Breast epithelium (tissue), 4 donors: ENCODE data around the gene SPOCK1. TPM values are rescaled to one million over a fixed set of nuclear protein-coding genes. Genes with fewer than 3 reads are reported as not detected.

ENCODE experiments used
- DNase-seq, 2 donors: peaks; one replicate each; pipeline ENCODE4 v3.0.0-alpha.2; 2019; ENCODE audit warnings: low spot score in 2 of 2
- H3K27ac ChIP-seq, 2 donors: fragments of 200-600 bp; sonication (generic) in 1 of 2; one replicate each; pipeline ENCODE4 v1.5.1; 2016 to 2019; ENCODE audit warnings: mild to moderate bottlenecking in 1 of 2
- H3K27me3 ChIP-seq, 2 donors: fragments of 200-600 bp; sonication (generic) in 1 of 2; one replicate each; pipeline versions ENCODE4 v1.5.1 to v1.6.0; 2017 to 2019; ENCODE audit warnings: control low read depth in 1 of 2, mild to moderate bottlenecking in 1 of 2
- H3K36me3 ChIP-seq: fragments of 200-600 bp; one replicate; pipeline ENCODE4 v1.5.1; 2019
- H3K4me1 ChIP-seq, 2 donors: fragments of 200-600 bp; sonication (generic); one replicate each; pipeline ENCODE4 v1.5.1; 2016 to 2019; ENCODE audit warnings: control low read depth in 1 of 2
- H3K4me3 ChIP-seq, 3 donors: fragments of 200-600 bp; sonication (generic); 1 replicate in 2 of 3; 2 replicates in 1 of 3; pipeline ENCODE4 v1.5.1; 2016 to 2019; ENCODE audit warnings: mild to moderate bottlenecking in 3 of 3, moderate library complexity in 2 of 3
- H3K9me3 ChIP-seq, 2 donors: fragments of 200-600 bp; sonication (generic) in 1 of 2; one replicate each; pipeline ENCODE4 v1.5.1; 2016 to 2019; ENCODE audit warnings: control low read depth in 1 of 2
- CTCF ChIP-seq, 3 donors: fragments of 450-650 bp; IDR thresholded peaks; one replicate each; pipeline ENCODE4 v1.5.1; 2016 to 2017; ENCODE audit warnings: antibody characterized with exemption in 3 of 3, mild to moderate bottlenecking in 3 of 3, moderate library complexity in 3 of 3
- POLR2A ChIP-seq: fragments of 450-650 bp; IDR thresholded peaks from one replicate; pipeline ENCODE4 v1.6.1; 2016; ENCODE audit warnings: antibody characterized with exemption, mild to moderate bottlenecking, moderate library complexity
- POLR2AphosphoS5 ChIP-seq, 3 donors: sonication (generic); formaldehyde crosslinking; IDR thresholded peaks; one replicate each; pipeline ENCODE4 v1.6.1; 2017; ENCODE audit warnings: antibody characterized with exemption in 3 of 3
- intact Hi-C: fragments of 100-400 bp; cut with DNase I; formaldehyde crosslinking; loops from one replicate; pipeline ENCODE4 v1.15.1; 2023; ENCODE audit warnings: low total_unique reads
- total RNA-seq, 3 donors: library from RNA; depleted of rRNA; stranded (reverse); fragments of >200 nt; gene quantifications; one replicate each; pipeline ENCODE4 v1.1.0, GENCODE V29; 2016

The SPOCK1 gene
- total RNA-seq, 3 donors from 2014 or later = 14.5 to 52.0 (median 24.3) TPM

DNA sequence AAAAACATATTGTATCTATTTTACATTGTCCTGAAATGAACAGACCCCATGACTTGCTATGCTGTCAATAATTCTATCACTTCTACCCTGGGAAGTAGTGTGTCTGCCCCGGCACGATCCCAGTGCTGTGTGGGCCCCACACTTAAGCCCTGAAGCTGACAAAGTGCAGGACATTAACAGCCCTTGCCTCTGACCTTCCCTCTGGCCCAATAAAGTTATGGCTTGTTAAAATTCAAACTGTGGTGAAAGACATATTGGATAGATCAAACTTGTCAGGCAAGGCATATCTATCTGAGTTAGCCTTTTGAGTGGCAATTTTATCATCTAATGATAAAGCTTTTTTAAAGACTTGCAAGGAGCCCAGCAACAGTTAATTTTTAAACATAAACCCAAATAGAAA is 229.2 kb downstream of the SPOCK1 start:
- intact Hi-C loops = no loop called here
- H3K4me1 ChIP-seq = no peaks in the 10 kb centered on the region
- DNase-seq = no peak

DNA sequence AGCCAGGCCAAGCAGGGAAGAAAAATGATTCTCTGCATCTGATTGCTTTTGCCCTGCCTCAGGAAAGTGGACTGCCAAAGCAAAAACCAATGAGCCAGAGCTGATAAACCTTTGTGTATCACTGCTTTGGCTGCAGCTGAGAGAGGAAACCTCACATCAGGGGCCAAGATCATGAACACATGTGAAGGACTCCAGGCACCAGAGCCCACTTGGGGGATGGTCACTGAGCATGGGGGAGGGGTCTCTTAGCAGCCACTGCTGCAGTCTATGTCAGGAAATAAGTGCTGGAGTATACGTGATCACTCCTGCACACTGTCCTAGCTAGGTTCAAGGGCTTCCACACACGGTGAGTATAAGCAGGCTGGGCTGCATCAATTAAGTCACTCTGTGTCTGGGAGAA is 229.9 kb downstream of the SPOCK1 start:
- Histone ChIP-seq H3K36me3 (no peaks in the 10 kb centered on the region), H3K4me3 (no peak overlapping the region), H3K4me1 (no peaks in the 10 kb centered on the region), H3K27ac (no peak overlapping the region), H3K9me3 (no peaks in the 10 kb centered on the region), H3K27me3 (no peaks in the 10 kb centered on the region)
- intact Hi-C loops = no loop called here
- TF ChIP-seq CTCF (IDR thresholded peaks at IDR 0.05) (no peak), POLR2AphosphoS5 (IDR thresholded peaks at IDR 0.05) (no peak), POLR2A (no peak)
- no peak for DNase-seq

More for the DNA sequence above, 229.2 kb downstream of the SPOCK1 start:
- Histone ChIP-seq H3K27me3 (no peaks in the 10 kb centered on the region), H3K36me3 (no peaks in the 10 kb centered on the region), H3K4me3 (no peak overlapping the region), H3K27ac (no peak overlapping the region), H3K9me3 (no peaks in the 10 kb centered on the region)
- TF ChIP-seq CTCF (IDR thresholded peaks at IDR 0.05) = no peak
- no peak for TF ChIP-seq POLR2A
- TF ChIP-seq POLR2AphosphoS5 (IDR thresholded peaks at IDR 0.05) = no peak

GRCh38 chr5:137268646-137269045 is 230.5 kb downstream of the SPOCK1 start:
- TF ChIP-seq CTCF (IDR thresholded peaks at IDR 0.05) (no peak), POLR2AphosphoS5 (IDR thresholded peaks at IDR 0.05) (no peak), POLR2A (no peak)
- no peaks in the 10 kb centered on the region for H3K36me3 ChIP-seq
- H3K27me3 ChIP-seq = no peaks in the 10 kb centered on the region
- no peak for DNase-seq
- H3K27ac ChIP-seq = no peak overlapping the region
- no peak overlapping the region for H3K4me3 ChIP-seq
- H3K4me1 ChIP-seq = no peaks in the 10 kb centered on the region
- intact Hi-C loops = no loop called here
- no peaks in the 10 kb centered on the region for H3K9me3 ChIP-seq

DNA sequence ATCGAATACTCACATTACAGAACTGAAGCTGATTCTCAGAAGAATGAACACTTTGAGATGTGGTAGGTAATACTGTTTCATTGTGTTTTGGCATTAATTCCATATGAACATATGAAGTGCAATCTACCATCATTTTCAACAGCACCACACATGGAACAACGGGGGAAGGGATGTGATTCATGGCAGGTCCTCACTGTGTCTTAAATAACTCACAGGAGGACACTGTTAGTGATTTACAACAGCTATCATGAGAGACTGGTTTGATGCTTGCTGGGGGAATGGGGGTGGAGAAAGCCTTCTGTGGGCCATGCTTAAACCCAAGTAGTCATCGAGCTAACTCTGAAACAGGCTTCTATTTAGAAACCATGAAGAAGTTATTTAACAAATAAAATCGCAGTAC is 232.9 kb downstream of the SPOCK1 start:
- H3K9me3 ChIP-seq = no peaks in the 10 kb centered on the region
- no peaks in the 10 kb centered on the region for H3K27me3 ChIP-seq
- intact Hi-C loops = no loop called here
- H3K4me3 ChIP-seq = no peak overlapping the region
- H3K27ac ChIP-seq = no peak overlapping the region
- no peak for TF ChIP-seq CTCF (IDR thresholded peaks at IDR 0.05)
- no peak for TF ChIP-seq POLR2AphosphoS5 (IDR thresholded peaks at IDR 0.05)
- TF ChIP-seq POLR2A = no peak
- no peaks in the 10 kb centered on the region for H3K4me1 ChIP-seq
- H3K36me3 ChIP-seq = no peaks in the 10 kb centered on the region
- DNase-seq = no peak

GRCh38 chr5:137265457-137265856 is 233.7 kb downstream of the SPOCK1 start:
- no peak for DNase-seq
- Histone ChIP-seq H3K36me3 (no peaks in the 10 kb centered on the region), H3K4me3 (no peak overlapping the region), H3K4me1 (no peaks in the 10 kb centered on the region), H3K27ac (no peak overlapping the region), H3K27me3 (no peaks in the 10 kb centered on the region), H3K9me3 (no peaks in the 10 kb centered on the region)
- TF ChIP-seq POLR2AphosphoS5 (IDR thresholded peaks at IDR 0.05) = no peak
- TF ChIP-seq CTCF (IDR thresholded peaks at IDR 0.05) = no peak
- TF ChIP-seq POLR2A = no peak
- intact Hi-C loops = no loop called here
